GM21390 (cell line): ENCODE data around the gene ATP1B1.
"Not testable (repeated sequence)": the region's sequence is repeated elsewhere in the genome, so short reads cannot be mapped to it uniquely, and the experiment has no call there.

Experiments
- ATAC-seq: cut with Tn5 transposase; IDR thresholded peaks from one replicate; pipeline ENCODE4 v1.9.1; 2021; ENCODE audit not compliant: unreplicated experiment

ATP1B1 gene

GRCh38 chr1:169113613-169114119 lies 7.2 kb downstream of the ATP1B1 start:
- ATAC-seq = no peak

GRCh38 chr1:169115891-169116585 lies 9.5 kb downstream of the ATP1B1 start:
- no peak for ATAC-seq

GRCh38 chr1:169117014-169117413 lies 10.5 kb downstream of the ATP1B1 start:
- ATAC-seq = no peak

- ATAC-seq = no peak
Observed at GRCh38 chr1:169117599-169117998, 11.1 kb downstream of the ATP1B1 start.

- no peak for ATAC-seq
Observed at GRCh38 chr1:169118227-169118626, 11.7 kb downstream of the ATP1B1 start.

GRCh38 chr1:169119405-169119804 lies 12.9 kb downstream of the ATP1B1 start:
- no peak for ATAC-seq

GRCh38 chr1:169120066-169120465 lies 13.6 kb downstream of the ATP1B1 start:
- no peak for ATAC-seq

GRCh38 chr1:169121146-169121923 lies 14.8 kb downstream of the ATP1B1 start:
- ATAC-seq = no peak

- ATAC-seq = peak; percentile 73
Observed at GRCh38 chr1:169122976-169123375, 16.5 kb downstream of the ATP1B1 start.

GRCh38 chr1:169124459-169124858 lies 18.0 kb downstream of the ATP1B1 start:
- no peak for ATAC-seq

- not testable (repeated sequence) for ATAC-seq
Observed at GRCh38 chr1:169125597-169125996, 19.1 kb downstream of the ATP1B1 start.

- no peak for ATAC-seq
Observed at GRCh38 chr1:169126335-169126734, 19.8 kb downstream of the ATP1B1 start.

GRCh38 chr1:169127305-169127704 lies 20.8 kb downstream of the ATP1B1 start:
- ATAC-seq = no peak

- no peak for ATAC-seq
Observed at GRCh38 chr1:169128562-169128961, 22.1 kb downstream of the ATP1B1 start.

GRCh38 chr1:169129109-169129784 lies 22.8 kb downstream of the ATP1B1 start:
- ATAC-seq = no peak

- no peak for ATAC-seq
Observed at GRCh38 chr1:169130683-169131082, 24.2 kb downstream of the ATP1B1 start.

GRCh38 chr1:169132512-169133227 lies 26.2 kb downstream of the ATP1B1 start:
- no peak for ATAC-seq

- no peak for ATAC-seq
Observed at GRCh38 chr1:169133228-169133576, 26.7 kb downstream of the ATP1B1 start.

GRCh38 chr1:169133801-169134502 lies 27.5 kb downstream of the ATP1B1 start:
- no peak for ATAC-seq

GRCh38 chr1:169137357-169137756 lies 30.9 kb downstream of the ATP1B1 start:
- no peak for ATAC-seq
